ENCODE data around the gene NLGN1. TPM values are rescaled to one million over a fixed set of nuclear protein-coding genes. Genes with fewer than 3 reads are reported as not detected.

Gene NLGN1
- total RNA-seq, 3 donors from 2014 or later (not counting 1 experiment from before 2014, with no cell fraction given): not detected

DNA sequence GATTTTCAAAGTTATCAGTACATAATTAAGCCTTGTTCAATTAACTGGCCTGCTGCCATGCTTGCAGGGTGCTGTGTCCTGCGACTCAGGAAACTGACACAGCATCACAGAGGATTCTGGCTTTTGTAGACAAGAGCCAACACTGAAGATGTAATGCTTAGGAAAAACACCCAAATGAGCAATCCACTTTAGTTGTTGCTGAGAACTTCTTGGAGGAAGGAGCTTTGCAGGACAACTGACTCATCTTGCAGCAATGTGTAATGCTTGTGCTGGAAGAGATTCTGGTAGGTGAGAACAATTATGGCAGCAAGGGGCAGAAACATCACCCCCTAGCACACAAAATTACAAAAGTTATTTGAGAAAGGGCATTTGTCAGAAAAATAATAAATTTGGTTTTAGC, 67.6 kb downstream of the NLGN1 start:
- TF ChIP-seq, protein P1, sequence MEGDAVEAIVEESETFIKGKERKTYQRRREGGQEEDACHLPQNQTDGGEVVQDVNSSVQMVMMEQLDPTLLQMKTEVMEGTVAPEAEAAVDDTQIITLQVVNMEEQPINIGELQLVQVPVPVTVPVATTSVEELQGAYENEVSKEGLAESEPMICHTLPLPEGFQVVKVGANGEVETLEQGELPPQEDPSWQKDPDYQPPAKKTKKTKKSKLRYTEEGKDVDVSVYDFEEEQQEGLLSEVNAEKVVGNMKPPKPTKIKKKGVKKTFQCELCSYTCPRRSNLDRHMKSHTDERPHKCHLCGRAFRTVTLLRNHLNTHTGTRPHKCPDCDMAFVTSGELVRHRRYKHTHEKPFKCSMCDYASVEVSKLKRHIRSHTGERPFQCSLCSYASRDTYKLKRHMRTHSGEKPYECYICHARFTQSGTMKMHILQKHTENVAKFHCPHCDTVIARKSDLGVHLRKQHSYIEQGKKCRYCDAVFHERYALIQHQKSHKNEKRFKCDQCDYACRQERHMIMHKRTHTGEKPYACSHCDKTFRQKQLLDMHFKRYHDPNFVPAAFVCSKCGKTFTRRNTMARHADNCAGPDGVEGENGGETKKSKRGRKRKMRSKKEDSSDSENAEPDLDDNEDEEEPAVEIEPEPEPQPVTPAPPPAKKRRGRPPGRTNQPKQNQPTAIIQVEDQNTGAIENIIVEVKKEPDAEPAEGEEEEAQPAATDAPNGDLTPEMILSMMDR (IDR thresholded peaks at IDR 0.05): no peak
- Histone ChIP-seq H3K36me3 (ENCODE audit: control insufficient read depth, insufficient read depth, low read length) (no peaks in the 10 kb centered on the region), H3K27ac (ENCODE audit: low read length) (no peak overlapping the region), H3K4me1 (ENCODE audit: control insufficient read depth, insufficient read depth, low read length) (no peaks in the 10 kb centered on the region), H3K9me3 (ENCODE audit: control insufficient read depth, insufficient read depth, low read length) (no peaks in the 10 kb centered on the region), H3K27me3 (ENCODE audit: control insufficient read depth, insufficient read depth, low read length) (no peaks in the 10 kb centered on the region), H3K4me3 (ENCODE audit: low read length) (no peak overlapping the region)
- DNase-seq (no peak), ATAC-seq (no peak)
- no peaks in the 10 kb centered on the region for H3K27me3 Mint-ChIP-seq (ENCODE audit: low read depth in 2 of 2)
- H3K4me3 Mint-ChIP-seq: no peak overlapping the region
- no peaks in the 10 kb centered on the region for H3K36me3 Mint-ChIP-seq
- intact Hi-C loops (cut with micrococcal nuclease): no loop called here
- H3K27ac Mint-ChIP-seq: no peak overlapping the region
- peaks cover 3 to 7% of the 10 kb centered on the region in 2 donors for H3K9me3 Mint-ChIP-seq
- no peaks in the 10 kb centered on the region for H3K4me1 Mint-ChIP-seq
- 88% methylated on average over 1 of the region's 1 CpG for WGBS (ENCODE audit: insufficient coverage)

DNA sequence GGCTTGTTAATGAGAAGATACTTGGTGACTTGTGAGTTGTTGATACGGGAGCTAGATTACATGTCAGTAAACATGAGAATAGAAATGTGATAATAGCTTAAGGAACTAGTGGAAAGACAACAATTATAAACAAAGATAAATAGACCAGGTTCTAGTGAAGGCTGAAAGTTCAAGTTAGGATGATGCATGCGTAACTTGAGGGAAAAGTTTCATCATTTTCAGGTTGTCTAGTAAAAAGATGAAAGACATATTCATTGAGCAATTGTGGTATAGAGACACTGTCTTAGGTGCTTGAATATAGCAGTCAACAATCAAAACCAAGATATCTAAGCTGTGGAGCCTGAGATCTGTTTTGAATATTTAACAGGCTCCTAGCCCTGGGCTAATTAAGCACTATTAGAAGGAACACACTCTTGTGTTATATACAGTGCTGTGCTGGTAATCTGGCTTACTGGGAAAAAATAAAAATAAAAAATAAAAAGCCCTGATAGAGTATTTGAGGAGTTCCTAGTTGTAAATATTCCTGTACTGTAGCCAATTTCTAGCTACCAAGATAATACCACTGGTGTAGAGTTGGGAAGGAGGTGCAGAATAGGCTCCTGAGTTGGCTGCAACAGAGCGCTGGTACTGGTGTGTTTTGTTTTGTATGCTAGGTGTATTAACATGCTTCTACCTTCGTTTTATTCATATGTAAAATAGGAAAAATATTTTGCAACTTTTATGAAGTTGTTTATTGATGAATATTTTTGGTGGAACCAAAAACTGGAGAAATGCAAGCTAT, 68.5 kb downstream of the NLGN1 start:
- no peak for DNase-seq
- H3K4me3 ChIP-seq (ENCODE audit: low read length): no peak overlapping the region
- ATAC-seq: no peak
- Mint-ChIP-seq H3K27me3 (ENCODE audit: low read depth in 2 of 2) (no peaks in the 10 kb centered on the region), H3K4me1 (no peaks in the 10 kb centered on the region), H3K9me3 (peaks cover 3 to 9% of the 10 kb centered on the region in 2 donors), H3K27ac (no peak overlapping the region), H3K4me3 (no peak overlapping the region), H3K36me3 (no peaks in the 10 kb centered on the region)
- H3K27ac ChIP-seq (ENCODE audit: low read length): no peak overlapping the region
- no peaks in the 10 kb centered on the region for H3K36me3 ChIP-seq (ENCODE audit: control insufficient read depth, insufficient read depth, low read length)
- no peaks in the 10 kb centered on the region for H3K4me1 ChIP-seq (ENCODE audit: control insufficient read depth, insufficient read depth, low read length)
- no peaks in the 10 kb centered on the region for H3K9me3 ChIP-seq (ENCODE audit: control insufficient read depth, insufficient read depth, low read length)
- 100% methylated on average over 2 of the region's 4 CpGs for WGBS (ENCODE audit: insufficient coverage)
- H3K27me3 ChIP-seq (ENCODE audit: control insufficient read depth, insufficient read depth, low read length): no peaks in the 10 kb centered on the region
- intact Hi-C loops (cut with micrococcal nuclease): no loop called here
- TF ChIP-seq, protein P1 (IDR thresholded peaks at IDR 0.05): no peak

DNA sequence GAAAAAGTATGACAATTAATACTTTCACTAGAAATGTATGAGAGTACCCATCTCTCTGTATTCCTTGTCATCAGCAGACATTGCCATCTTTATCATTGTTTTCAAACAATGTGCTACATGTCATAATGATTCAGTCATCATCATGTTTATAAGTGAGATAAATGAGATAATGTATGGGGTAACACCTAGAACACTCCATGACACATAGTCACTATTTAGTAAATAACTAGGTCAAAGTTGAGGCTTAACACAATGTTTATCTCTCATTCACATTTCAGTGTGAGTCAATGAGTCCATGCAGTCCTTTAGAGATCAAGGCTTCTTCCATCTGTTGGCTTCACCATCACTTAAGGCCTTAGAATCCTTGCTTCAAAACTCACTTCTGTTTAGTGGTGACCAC, 70.0 kb downstream of the NLGN1 start:
- Mint-ChIP-seq H3K36me3 (no peaks in the 10 kb centered on the region), H3K27ac (no peak overlapping the region), H3K9me3 (peaks cover 3 to 6% of the 10 kb centered on the region in 2 donors), H3K4me3 (no peak overlapping the region), H3K27me3 (ENCODE audit: low read depth in 2 of 2) (no peaks in the 10 kb centered on the region), H3K4me1 (no peaks in the 10 kb centered on the region)
- ATAC-seq (no peak), DNase-seq (no peak)
- TF ChIP-seq, protein P1 (IDR thresholded peaks at IDR 0.05): no peak
- no peaks in the 10 kb centered on the region for H3K27me3 ChIP-seq (ENCODE audit: control insufficient read depth, insufficient read depth, low read length)
- intact Hi-C loops (cut with micrococcal nuclease): no loop called here
- H3K36me3 ChIP-seq (ENCODE audit: control insufficient read depth, insufficient read depth, low read length): no peaks in the 10 kb centered on the region
- H3K9me3 ChIP-seq (ENCODE audit: control insufficient read depth, insufficient read depth, low read length): no peaks in the 10 kb centered on the region
- no peak overlapping the region for H3K27ac ChIP-seq (ENCODE audit: low read length)
- H3K4me3 ChIP-seq (ENCODE audit: low read length): no peak overlapping the region
- H3K4me1 ChIP-seq (ENCODE audit: control insufficient read depth, insufficient read depth, low read length): no peaks in the 10 kb centered on the region

DNA sequence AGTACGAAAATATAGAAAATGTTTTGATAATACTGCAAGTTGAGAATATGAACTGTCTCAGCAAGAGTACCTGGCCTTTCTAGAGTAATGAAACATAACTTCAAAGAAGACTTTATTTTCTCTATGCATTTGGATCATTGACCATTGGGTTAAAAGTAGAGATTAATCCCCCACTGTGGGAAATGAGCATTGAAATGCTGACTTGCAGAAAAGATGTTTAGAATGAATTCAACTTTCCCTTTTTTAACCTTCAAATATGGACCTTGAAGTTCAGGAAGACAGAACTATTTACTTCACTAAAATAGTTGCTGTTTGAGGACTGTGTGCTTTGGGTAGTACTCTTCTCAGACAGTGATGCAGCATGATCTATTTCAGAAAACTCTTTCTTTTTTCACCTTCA, 75.7 kb downstream of the NLGN1 start:
- ATAC-seq (no peak), DNase-seq (no peak)
- TF ChIP-seq, protein P1 (IDR thresholded peaks at IDR 0.05): no peak
- Histone ChIP-seq H3K4me3 (ENCODE audit: low read length) (no peak overlapping the region), H3K4me1 (ENCODE audit: control insufficient read depth, insufficient read depth, low read length) (no peaks in the 10 kb centered on the region), H3K27ac (ENCODE audit: low read length) (no peak overlapping the region), H3K9me3 (ENCODE audit: control insufficient read depth, insufficient read depth, low read length) (peaks cover 4% of the 10 kb centered on the region), H3K36me3 (ENCODE audit: control insufficient read depth, insufficient read depth, low read length) (no peaks in the 10 kb centered on the region), H3K27me3 (ENCODE audit: control insufficient read depth, insufficient read depth, low read length) (no peaks in the 10 kb centered on the region)
- Mint-ChIP-seq H3K4me1 (no peaks in the 10 kb centered on the region), H3K9me3 (peaks cover 13% of the 10 kb centered on the region in 2 donors), H3K4me3 (no peak overlapping the region), H3K27ac (no peak overlapping the region), H3K36me3 (no peaks in the 10 kb centered on the region), H3K27me3 (ENCODE audit: low read depth in 2 of 2) (no peaks in the 10 kb centered on the region)
- intact Hi-C loops (cut with micrococcal nuclease): no loop called here
- WGBS (ENCODE audit: insufficient coverage): no CpG with 5 or more reads among the region's 1 CpG
